Pons (tissue), 1 donor: Measurements from ENCODE around the gene DCAF4.

Source experiments
- DNase-seq: peaks from one replicate; pipeline ENCODE4 v3.0.0-alpha.2; 2016; ENCODE audit warnings: low spot score

DCAF4 gene

DNA sequence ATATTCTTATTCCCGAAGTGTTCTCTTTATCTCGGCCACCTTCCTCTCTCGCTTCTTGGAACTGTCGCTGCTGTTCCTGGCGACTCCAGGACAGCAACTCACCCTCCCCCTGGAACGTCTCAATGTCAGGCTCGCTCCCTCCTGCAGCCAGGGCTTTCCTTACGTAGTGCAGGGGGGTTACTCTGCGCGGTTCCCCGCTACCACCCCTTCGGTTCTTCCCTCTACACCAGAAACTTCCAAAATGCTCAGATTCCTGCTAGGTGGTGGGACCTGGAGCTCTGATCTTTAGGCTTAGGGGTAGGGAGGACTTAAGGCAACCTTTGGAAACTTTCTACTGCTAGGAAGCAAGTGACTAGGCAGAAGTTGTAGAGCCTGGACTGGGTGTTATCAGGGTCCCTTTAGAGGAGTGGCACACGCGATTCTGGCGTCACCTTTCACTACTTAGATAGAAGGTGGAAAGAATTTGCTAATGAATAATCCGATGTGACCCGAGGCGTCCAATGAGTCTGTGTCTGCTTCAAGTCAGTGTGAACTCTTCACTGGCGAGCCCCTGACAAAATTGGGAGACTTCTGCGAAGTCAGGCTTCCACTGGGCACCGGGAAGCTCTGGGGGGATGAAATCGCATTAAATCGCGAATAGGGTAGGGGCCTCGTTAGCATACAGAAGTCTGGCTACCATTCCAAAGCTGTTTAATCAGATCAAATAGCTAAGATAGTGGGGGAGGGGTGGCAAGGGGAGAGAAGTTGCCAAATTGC, 31.5 kb upstream of the DCAF4 start:
- DNase-seq: no peak

- DNase-seq: no peak
Observed at GRCh38 chr14:72898448-72898847, 27.8 kb upstream of the DCAF4 start.

- DNase-seq: no peak
Observed at GRCh38 chr14:72901361-72901760, 24.9 kb upstream of the DCAF4 start.

DNA sequence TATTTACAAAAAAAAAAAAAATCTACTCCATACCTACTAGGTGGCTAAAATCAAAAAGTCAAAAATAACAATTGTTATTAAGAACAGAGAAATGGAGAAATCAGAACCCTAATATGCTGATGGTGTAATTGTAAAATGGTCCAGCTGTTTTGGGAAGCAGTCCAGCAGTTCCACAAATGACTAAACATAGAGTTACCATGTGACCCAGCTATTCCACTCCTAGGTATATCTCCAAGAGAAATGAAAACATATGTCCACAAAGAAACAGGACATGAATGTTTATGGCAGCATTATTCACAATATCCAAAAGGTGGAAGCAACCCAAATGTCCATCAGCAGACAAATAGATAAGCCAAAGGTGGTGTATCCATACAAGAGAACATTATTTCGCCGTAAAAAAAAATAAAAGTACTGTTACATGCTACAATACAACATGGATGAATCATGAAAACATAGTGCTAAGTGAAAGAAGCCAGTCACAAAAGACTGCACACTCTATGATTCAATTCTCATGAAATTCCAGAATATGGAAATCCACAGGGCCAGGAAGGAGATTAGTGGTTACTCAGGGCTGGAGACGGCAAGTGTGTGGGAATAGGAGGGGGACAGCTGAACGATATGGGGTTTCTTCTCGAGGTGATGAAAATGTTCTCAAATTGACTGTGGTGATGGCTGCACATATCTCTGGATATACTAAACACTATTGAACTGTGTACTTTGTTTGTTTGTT, 23.3 kb upstream of the DCAF4 start:
- no peak for DNase-seq

- no peak for DNase-seq
Observed at GRCh38 chr14:72903716-72904115, 22.5 kb upstream of the DCAF4 start.

GRCh38 chr14:72904218-72904617, 22.0 kb upstream of the DCAF4 start:
- no peak for DNase-seq

- peak; percentile 77 for DNase-seq
Observed at GRCh38 chr14:72904840-72905561, 21.3 kb upstream of the DCAF4 start.

GRCh38 chr14:72906316-72906715, 19.9 kb upstream of the DCAF4 start:
- DNase-seq: no peak

DNA sequence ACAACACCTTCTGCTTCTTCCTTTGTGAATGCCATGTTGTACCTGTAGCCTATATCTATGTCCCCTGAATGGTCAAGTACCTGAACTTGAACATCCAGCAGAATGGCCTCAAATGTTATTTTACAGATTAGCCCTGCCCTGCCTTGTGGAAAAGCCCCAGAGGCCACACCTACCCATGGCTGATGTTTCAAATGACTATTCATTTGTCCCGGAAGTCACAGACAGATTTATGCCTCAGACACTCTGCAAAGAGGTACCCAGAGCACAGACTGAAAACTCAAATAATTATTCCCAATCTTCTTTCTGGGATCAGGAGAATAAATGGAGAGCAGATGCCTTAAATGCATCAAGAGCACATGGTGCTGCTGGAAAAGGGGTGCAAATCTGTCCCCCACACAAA, 19.4 kb upstream of the DCAF4 start:
- DNase-seq: no peak

DNA sequence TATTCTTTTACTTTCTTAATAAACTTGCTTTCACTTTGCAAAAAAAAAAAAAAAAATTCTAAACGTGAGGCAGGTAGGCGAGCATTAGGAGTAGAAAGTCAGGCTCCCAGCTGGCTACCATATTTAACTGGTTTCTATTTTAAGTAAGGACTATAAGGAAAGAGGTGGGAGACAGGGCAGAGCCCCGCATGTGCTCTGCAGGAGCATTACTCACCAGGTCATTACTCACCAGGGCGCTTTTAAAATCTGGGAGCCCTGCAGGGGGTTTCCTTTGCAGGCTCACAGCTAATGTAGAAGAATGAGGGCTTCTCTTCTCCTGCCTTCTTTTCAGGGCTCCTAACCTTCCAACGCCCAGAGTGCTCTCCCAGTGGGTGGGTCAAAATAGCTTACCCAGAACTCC, 18.4 kb upstream of the DCAF4 start:
- no peak for DNase-seq

GRCh38 chr14:72909163-72909562, 17.1 kb upstream of the DCAF4 start:
- DNase-seq: no peak

- no peak for DNase-seq
Observed at GRCh38 chr14:72913809-72914208, 12.5 kb upstream of the DCAF4 start.

DNA sequence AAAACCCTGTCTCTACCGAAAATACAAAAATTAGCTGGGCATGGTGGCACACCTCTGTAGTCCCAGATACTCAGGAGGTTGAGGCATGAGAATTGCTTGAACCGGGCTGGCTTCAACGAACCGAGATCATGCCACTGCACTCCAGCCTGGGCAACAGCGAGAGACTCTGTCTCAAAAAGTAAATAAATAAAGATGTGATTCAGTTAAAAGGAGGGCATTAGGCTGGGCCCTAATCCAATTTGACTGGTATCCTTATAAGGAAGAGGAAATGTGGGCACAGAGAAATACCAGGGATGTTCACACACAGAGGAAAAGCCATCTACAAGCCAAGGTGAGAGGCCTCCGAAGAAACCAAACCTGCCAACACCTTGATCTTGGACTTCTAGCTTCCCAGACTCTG, 10.1 kb upstream of the DCAF4 start:
- no peak for DNase-seq

GRCh38 chr14:72917094-72917802, 9.0 kb upstream of the DCAF4 start:
- no peak for DNase-seq

GRCh38 chr14:72920008-72920407, 6.3 kb upstream of the DCAF4 start:
- DNase-seq: no peak

DNA sequence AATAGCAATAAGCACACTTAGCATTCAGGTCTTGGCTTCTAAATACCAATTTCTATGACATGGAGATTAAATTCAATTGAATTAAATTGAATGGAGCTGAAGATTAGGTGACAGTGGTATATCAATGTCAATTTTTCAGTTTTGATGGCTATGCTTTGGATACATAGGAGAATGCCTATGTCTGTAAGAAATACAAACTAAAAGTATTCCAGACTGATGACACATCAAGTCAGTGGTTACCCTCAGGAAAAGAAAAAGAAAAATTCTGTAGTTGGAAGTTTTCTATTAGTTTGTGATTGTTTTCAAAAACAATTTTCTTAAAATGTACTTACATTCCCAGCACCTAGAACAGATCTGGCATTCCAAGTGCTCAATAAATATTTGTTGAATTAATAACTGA, 4.9 kb upstream of the DCAF4 start:
- DNase-seq: no peak

GRCh38 chr14:72924337-72924736, 1.9 kb upstream of the DCAF4 start:
- no peak for DNase-seq

DNA sequence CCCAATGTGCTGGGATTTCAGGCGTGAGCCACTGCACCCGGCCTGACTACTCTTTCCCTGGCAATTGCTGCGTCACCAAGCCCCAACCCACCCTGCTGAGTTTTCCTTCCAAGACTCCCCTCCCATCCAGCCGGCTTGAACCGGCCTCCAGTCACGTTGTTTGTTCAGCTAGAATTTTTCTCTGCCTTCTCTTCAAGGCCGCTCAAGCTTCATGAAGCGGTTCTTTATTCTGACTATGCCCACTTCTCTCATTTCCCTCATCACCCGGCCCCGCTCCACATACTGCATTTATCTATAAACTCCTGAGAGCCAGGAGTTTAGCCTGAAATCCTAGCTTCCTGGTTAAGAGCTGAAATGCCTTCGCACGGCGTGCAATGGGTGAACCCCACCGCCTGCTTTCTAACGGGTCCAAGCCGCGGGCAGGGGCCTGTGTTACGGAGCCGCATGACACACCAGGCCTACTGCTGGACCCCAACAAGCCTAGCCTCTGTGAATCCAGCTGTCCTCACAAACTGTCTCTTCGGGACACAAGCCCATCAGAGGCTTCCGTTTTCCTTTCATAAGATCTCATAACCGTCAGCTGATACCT, 999 bp upstream of the DCAF4 start:
- peak; percentile 24 for DNase-seq

DNA sequence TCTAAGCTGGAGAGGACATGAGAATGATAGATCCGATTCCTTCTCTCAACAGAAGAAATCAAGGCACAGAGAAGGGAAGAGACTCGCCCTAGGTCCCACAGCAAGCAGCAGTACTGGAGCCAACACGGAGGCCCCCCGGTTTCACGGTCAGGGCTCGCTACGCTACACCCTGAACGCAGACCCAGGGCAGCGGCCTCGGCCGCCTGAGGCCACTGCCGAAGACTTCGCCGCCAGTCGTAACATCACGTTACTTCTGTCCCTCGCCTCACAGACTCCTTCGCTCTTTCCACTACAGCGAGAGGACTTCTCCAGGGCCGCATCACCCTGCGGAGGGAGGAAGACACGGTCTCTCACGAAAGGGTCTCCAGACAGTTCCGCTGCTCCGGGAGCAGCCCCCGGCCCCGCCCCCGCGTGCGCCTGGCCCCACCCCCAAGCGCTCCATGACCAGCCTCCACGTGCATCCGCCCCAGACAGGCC, 411 bp upstream of the DCAF4 start:
- DNase-seq: no peak

GRCh38 chr14:72928872-72929271, 2.6 kb downstream of the DCAF4 start:
- no peak for DNase-seq

DNA sequence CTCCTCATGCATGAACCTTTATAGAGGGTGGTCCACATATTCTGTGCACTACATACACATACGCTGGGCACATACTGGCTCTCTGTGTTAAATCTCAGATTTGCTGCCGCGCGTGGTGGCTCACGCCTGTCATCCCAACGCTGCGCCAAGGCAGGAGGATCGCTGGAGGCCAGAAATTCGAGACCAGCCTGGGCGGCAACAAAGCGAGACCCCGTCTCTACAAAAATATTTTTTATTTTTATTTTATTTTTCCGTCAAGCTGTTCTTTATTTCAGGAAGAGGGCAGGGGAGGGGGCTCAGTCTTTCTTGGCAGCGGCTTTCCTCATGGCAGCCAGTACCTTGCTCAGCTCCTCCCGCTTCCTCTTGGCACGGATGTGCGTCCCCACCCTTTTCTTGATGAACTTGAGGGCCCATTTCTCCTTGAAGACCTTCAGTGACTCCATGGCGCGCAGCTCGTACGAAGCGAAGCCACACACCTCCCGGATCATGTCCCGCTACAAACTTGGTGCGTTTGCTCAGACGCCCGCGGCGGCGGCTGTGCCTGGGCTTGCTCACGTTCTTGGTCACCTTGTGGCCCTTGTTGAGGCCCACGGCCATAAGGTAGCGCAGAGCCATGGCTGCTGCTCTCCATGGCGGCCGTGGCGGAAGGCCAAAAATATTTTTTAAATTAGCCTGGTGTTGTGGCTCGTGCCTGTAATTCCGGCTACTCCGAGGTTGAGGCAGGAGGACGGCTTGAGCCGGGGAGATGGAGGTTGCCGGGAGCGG, 3.2 kb downstream of the DCAF4 start:
- no peak for DNase-seq
